Activated CD4-positive, alpha-beta T cell treated with anti-CD3 and anti-CD28 coated beads, Interleukin-2, Interleukin-6, amounts not matched to agents 100 ng/mL and 50 ng/mL, durations not matched to agents 16 hours and 8 hours (primary cell): ENCODE results near the gene FLT3.

Experiments used
- DNase-seq: peaks from one replicate; pipeline ENCODE4 v3.0.0-alpha.2; 2020

FLT3 gene

GRCh38 chr13:27956576-27957300, 143.6 kb downstream of the FLT3 start:
- no peak for DNase-seq

- DNase-seq, result no peak
Measured at GRCh38 chr13:27955014-27955591, 145.3 kb downstream of the FLT3 start.

DNA sequence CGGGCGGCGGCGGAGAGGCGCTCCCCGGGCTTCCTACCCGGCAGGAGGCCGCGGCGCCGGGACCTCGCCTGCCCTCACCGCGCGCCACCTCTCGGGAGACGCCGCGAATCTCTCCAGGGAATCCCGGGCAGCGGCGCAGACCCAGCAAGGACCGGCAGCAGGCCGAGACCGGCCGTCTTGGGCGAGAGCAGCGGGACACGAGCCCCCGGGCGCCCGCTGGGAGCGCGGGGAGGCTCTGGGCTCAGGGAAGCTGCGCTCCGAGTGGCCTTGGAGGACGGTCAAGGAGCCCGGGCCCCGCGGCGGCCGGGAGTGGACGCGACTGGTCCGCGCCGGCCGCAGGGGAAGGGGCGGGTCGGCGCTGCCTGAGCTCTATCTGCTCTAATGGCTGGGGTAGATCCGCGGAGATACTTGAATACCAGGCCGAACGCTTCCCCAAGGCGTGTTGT, 145.9 kb downstream of the FLT3 start:
- no peak for DNase-seq

DNA sequence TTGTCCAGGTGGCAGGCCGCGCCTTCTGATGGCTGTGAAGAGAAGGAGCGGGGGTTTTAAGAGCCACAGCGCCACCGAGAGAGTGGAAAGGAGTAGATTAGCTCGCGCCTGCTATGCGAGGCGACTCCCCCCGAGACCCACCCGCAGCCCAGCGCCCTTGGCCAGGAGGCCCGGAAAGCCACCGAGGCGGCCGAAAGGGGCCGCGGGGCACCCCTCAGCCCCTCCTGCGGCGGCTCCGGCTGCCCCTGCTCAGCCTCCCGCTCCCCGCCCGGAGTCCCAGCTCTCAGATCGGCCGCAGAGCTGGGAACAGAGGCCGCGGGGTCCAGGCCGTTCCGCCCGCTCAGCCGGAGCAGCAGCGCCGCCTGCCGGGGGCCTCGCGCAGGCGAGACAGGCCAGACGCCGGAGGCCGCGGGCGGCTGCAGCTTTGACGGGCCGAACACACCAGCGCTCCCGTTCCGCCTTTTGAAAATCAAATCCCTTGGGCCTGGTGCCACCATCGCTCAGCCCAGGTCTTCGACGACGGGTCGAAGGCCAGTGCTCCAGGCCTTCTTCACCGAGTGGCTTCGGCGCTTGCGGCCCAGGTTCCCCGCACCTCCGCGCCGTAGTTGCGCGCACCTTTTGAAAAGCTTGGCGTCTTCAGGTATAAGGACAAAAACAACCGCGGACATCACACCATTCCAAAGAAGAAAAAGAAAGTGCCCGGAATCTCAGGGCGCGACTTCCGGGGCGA, 146.5 kb downstream of the FLT3 start:
- peak; percentile 82 for DNase-seq
